Fibroblast of the conjunctiva (primary cell): ENCODE data around the gene PPP1R26.
"Not testable (repeated sequence)": the region's sequence is repeated elsewhere in the genome, so short reads cannot be mapped to it uniquely, and the experiment has no call there.

Experiments used
- DNase-seq: peaks from one replicate; pipeline ENCODE4 v3.0.0-alpha.2; 2010; ENCODE audit warnings: low read depth

The PPP1R26 gene

DNA sequence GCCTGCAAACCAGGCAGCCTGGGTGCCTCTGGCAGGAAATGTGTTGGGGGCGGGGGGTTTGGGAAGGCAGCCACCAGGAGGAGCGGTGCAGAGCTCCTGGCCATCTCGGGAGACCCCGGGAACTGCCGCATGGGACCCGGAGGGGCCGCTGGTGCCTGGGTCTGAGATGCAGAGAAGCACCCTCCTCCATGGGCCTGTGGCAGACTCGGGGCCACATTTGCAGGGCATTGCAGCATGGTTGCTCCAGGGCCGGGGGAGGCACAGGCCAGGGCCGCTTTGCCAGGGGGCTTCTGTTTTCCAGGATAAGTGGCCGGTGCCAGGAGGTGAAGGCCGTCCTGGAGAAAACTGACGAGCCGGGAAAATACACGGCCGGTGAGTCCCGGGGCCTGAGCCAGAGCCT is 43.3 kb downstream of the PPP1R26 start:
- DNase-seq, result no peak

- no peak for DNase-seq
These were observed 44.0 kb downstream of the PPP1R26 start for GRCh38 chr9:135523521-135524129.

DNA sequence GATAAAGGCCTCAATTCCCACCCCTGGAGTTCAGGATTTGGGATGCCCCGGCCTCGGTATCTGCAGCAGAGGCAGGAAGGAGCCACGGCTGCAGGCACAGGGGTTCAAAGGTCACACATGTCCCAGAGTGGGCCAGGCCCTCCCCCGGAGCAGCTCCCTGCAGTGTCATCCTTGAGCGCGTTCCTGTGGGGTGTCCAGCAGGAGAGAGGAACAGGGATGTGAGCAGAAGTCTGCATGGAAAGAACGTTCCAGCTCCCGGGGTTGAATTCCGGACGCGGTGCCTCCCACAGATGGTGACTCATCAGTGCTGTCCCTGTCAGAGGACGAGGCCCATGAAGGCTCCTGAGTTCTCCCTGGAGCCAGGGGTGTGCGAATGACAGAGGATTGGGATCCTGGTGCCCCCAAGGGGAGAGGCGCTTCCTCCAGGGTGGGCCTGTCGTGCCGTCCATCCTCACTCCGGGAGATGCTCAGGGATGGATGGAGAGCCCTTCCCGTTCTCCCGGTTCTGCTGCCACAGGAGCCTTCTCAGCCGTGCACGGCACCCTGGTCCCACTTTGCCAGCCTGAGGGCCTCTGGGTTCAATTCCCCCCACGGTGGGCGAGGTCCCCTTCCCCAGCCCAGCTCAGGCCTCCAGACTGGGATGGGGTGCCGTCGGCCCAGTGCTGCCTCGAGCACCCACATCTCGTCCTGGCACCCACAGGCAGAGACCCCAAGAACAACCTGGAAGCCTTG is 44.7 kb downstream of the PPP1R26 start:
- DNase-seq, result no peak

DNA sequence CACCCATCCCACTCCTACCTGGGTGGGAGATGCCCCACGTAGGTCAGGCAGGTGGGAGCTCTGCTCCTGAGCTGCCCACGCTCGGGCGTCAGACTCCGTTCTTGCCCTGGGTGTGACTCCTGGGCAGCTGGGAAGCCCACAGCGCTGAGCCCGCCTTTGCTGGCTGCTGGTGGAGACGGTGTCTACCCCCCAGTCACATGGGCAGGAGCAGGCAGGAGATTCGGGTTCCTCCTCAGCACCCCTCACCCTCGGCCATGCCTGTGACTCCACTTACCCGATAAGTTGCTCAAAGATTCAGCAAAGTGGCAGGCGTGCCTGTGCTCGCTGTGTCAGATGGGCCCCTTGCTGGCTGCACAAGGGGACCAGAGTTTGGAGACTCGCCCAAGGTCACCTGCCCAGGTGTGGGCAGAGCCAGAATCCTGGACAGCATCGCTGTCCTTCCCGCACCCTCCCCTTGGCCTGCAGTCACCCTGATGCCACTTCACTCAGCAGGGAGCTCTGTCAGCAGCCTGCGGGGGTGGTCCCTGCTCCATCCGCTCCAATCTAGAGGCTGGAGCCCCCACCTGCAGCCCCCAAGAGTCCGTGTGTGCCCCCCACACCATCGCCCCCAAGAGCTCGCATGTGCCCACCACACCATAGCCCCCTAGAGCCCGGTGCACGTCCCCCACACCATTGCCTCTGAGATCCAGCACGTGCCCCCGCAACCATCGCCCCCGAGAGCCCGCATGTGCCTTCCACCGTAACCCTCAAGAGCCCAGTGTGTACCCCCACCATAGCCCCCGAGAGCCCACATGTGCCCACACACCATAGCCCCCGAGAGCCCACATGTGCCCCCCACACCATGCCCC is 45.9 kb downstream of the PPP1R26 start:
- DNase-seq, result no peak

DNA sequence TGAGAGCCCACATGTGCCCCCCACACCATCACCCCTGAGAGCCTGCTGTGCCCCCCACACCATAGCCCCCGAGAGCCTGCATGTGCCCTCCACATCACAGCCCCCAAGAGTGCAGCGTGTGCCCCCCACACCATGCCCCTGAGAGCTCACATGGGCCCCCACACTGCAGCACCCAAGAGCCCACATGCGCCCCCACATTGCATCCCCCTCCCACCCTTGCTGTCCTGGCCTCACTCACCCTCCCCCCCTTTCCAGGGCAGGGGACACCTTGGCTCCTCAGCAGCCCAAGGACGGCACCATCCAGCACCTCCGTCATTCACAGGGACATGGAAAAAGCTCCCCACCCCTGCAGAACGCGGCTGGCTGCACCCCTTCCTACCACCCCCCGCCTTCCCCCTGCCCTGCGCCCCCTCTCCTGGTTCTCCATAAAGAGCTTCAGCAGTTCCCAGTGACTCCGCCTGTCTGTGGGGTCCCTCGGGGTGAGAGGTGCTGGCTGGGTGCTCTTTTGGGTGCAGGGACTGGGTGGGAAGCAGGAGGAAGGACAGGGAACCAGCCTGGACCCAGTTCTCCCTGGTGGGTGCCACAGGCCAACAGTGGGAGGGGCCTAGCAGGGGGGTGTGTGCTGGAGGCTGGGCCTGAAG is 46.6 kb downstream of the PPP1R26 start:
- no peak for DNase-seq

DNA sequence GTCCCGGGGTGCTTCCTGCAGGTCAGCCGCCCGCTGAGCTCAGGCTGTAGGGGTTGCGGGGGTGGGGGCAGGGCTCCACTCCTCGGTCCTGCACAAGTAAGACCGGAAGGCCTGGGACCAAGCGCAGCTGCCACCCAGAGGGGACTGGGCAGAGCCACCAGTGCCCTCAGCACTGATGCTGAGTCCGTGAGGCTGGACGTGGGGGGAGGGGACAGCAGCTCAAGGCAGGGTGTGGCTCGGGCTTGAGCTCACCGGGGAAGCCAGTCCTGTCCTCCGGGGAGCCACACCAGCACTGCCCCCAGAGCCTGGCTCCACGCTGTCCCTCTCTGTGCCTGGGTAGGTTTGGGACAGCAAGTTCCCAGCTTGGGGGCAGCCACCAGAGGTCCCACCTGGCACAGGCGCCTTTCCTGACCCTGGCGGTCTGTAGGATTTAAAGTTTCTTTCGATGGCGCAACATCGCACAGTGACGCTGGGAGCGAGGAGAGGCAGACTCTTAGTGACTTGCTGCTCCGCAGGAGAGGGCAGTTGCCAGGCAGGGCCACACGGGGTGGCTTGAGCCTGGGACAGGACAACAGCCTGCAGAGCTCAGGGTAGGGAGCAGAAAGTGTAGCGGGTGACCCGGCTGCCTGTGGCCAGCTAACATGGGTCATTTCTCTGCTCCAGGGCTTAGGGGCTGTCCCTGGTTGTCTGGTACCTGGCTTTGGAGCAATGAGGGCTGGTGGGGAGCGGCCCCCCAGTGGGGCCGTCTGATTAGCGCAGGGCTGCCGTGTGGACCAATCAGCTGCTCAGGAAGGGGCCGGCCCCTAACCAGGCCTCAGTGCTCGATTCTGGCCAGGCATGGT is 47.4 kb downstream of the PPP1R26 start:
- DNase-seq, result no peak

- not testable (repeated sequence) for DNase-seq
These were observed 49.4 kb downstream of the PPP1R26 start for GRCh38 chr9:135528842-135529435.

DNA sequence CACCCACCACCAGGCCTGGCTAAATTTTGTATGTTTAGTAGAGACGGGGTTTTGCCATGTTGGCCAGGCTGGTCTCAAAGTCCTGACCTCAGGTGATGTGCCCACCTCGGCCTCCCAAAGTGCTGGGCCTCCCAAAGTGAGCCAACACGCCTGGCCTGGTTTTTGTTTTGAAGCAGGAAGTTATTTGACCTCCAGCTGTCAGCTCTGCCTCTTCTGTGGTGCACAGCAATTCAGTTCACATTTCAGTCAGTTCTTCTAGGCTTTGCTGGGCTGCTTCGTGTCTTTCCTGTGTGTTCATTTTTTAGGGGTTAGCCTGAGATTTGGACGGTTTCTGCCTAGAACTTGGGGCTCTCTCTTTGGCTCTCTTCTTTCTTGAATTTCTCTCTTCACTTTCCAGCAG is 50.6 kb downstream of the PPP1R26 start:
- DNase-seq, result no peak

- DNase-seq, result no peak
These were observed 51.5 kb downstream of the PPP1R26 start for GRCh38 chr9:135531096-135531495.

GRCh38 chr9:135533113-135533512 is 53.5 kb downstream of the PPP1R26 start:
- DNase-seq, result no peak

- DNase-seq, result no peak
These were observed 54.1 kb downstream of the PPP1R26 start for GRCh38 chr9:135533674-135534073.

DNA sequence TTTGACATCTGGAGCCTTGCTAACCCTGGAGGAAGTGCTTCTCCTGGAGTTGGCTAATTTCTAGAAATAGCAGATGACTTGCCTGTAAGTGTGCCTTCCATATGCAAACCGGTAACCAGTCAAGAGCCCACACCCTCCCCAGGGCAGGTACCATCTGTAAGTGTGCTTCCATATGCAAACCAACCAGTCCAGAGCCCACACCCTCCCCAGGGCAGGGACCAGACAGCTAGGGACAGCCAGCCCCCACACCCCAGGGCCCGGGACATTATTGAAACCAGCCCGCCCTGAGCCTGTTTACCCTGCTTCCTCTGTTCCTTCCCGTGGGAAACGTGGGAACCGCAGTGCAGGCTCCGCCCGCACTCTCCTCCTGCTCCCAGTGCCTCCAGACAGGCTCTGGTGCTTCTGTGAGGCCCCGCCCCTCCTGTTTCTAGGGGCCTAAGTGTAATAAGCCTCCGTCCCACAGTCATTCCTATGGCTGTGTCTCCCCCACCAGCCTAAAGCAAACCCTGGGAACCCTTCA is 54.7 kb downstream of the PPP1R26 start:
- DNase-seq, result not testable (repeated sequence)

- not testable (repeated sequence) for DNase-seq
These were observed 55.2 kb downstream of the PPP1R26 start for GRCh38 chr9:135534826-135535225.

DNA sequence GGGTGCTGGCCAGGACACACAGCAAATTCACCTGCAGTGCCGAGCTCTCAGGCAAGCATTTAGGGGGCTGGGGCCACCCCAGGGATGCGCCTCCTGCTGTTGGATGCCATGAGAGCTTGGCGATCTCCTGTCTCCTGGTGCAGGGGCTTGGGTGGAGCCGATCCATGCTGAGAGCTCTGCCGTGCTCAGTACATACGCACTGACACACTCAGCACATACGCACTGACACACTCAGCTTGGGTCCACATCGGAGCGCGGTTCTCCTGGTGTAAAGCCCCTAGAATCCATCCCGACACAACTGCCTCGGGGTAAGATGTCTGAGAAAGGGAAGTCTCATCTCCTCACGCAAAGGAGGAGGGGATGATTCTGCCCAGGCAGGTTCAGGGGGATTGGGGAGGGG is 56.0 kb downstream of the PPP1R26 start:
- DNase-seq, result not testable (repeated sequence)

GRCh38 chr9:135536216-135536615 is 56.6 kb downstream of the PPP1R26 start:
- DNase-seq, result no peak
